A204.1 (cell line): ENCODE results near the gene FAM236A.
"Not testable (repeated sequence)": the region's sequence is repeated elsewhere in the genome, so short reads cannot be mapped to it uniquely, and the experiment has no call there.

ENCODE experiments used
- FAIRE-seq: peaks from 2 replicates; lab custom pipeline; 2012; peaks lifted over from hg19 to GRCh38; lab: Jason Lieb, UNC

FAM236A gene

DNA sequence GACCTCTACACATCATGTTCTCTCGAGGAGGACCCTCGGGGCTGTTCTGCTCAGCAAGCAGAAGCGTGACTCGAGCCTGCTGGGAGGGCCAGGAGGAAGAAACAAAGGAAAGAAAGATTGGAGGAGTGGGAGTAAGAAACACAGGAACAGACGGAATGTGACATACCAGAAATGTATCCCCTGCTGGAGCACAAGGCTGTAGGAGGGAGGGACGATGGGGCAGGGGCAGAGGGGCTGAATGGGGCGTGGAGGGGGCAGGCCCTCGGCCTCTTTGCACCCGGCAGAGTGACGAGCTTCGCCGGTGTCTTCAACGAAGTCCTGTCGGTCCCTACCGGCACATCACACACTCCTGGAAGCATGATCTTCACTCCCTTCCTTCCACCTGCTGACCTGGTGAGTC is at the start of gene FAM236A:
Gene FAM236A, plus strand, starts transcription at position 301 of the 400 bp plus-strand sequence. Its CDS starts 57 bp downstream, at position 358.
- not testable (repeated sequence) for FAIRE-seq

DNA sequence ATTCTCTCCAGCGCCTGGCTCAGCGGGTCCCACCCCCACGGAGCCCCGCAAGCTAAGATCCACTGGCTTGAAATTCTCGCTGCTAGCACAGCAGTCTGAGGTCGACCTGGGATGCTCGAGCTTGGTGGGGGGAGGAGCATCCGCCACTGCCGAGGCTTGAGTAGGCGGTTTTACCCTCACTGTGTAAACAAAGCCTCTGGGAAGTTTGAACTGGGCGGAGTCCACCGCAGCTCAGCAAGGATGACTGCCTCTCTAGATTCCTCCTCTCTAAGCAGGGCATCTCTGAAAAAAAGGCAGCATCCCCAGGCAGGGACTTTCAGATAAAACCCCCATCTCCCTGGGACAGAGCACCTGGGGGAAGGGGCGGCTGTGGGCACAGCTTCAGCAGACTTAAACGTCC is 48.3 kb upstream of the FAM236A start:
- not testable (repeated sequence) for FAIRE-seq

DNA sequence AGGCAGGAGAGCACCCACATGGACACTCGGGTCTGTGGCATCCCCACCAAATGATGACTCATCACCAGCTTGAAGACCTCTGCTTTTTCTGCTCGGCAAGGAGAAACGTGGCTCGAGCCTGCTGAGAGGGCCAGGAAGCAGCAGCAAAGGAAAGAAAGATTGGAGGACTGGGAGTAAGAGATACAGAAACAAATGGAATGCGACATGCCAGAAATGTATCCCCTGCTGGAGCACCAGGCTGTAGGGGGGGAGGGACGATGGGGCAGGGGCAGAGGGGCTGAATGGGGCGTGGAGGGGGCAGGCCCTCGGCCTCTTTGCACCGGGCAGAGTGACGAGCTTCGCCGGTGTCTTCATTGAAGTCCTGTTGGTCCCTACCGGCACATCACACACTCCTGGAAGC is 25.7 kb upstream of the FAM236A start, which contains the start of gene FAM236C:
Gene FAM236C, plus strand, starts transcription at position 301 of the 400 bp plus-strand sequence. CDS start 100 bp downstream, outside the sequence.
- not testable (repeated sequence) for FAIRE-seq

DNA sequence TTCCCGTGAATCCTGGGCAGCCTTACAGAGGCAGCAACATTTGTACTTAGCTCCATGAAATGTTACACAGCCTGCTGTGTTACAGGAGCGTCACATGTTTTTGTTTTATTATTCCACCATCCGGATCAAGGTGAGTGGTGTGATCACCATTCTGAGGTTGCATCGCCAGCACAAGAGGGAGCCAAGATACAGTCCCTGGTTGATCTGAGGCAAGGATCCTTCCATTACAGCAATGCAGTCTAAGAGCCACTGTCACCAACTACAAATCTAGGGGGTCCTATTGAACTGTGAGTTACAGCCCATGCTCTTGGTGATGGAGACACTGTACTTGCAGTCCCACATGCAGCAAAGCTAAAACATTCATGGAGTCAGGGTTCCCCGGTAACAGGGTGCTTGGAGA is 21.9 kb upstream of the FAM236A start:
- not testable (repeated sequence) for FAIRE-seq

DNA sequence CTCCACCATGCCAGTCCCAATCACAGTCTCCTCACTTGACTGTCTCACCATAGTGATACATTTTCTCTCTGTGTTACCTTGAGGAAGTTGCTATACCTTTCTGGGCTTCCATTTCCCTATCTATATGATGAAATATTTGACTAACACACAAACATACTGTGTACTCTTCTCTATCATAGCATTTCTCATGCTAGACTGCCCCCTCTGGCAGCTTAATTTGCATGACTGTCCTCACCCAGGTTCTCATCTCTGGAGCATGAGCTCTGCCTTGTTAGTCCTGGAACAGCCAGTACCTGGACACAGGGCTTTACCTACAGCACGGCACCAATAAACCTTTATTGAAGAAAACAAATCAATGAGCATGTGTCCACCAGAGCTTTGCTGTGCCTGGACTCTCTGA is 5.7 kb upstream of the FAM236A start:
- FAIRE-seq = not testable (repeated sequence)

DNA sequence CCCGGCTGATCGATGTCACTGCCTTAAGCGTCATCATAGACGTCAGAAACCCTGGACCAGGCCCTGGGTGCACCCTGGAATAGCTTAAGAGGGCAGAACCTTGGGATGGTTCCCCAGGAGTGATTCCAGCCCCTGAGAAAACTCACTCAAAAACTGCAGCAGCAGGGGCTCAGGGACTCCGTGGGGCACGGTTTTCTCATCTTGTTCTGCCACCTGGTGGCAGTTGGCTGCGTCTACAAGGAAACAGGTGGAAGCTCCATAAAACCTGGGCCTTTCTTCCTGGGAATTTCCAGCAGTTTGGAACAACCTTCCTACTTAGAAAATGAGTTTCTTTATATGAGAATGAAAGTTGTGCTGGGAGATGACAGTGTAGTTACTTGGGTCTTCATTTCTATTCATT is 1.6 kb upstream of the FAM236A start:
- peak; percentile 74 for FAIRE-seq

DNA sequence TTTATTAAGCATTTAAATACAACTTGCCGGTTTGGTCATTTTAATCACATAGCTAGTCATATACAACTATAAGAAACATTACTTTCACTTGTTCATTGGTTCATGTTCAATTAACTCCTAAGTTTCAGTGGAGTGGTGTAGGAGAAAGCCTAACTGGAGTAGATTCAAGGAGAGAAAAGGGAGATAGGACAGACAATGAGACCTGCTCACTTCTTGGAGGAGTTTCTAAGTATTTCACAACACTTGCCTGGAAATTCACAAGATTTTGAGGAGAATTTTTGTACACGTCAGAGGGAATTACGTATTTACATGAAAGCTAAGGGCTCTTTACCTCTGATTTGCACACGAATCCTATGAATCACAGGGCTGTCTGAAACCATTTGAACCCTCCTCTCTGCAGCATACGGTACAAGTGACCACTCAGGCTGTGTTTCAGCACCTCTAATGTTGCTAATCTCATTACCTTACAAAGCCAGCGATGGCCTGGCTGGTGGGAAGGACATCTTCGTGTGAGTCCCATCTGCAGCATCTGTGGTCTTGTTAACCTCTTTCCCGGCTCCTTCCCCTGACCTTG is 1.0 kb upstream of the FAM236A start:
- FAIRE-seq = not testable (repeated sequence)

DNA sequence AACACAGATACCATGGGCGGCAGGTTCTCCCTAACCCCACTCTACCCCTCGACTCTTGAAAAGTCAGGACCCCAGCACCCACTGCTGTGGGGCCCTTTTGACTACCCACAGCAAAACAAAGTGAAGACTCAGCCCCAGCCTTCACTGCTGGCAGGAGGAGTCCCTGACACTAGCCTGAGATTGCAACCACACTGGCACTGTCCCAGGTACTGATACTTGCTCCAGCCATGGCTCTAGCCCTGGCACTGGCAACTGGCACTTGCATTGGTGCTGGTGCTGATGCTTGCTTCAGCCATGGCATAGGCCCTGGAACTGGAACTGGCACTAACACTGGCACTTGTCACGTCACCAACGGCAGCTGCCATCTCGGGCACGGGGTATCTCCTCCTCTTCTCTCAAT is 4.3 kb downstream of the FAM236A start:
- not testable (repeated sequence) for FAIRE-seq

DNA sequence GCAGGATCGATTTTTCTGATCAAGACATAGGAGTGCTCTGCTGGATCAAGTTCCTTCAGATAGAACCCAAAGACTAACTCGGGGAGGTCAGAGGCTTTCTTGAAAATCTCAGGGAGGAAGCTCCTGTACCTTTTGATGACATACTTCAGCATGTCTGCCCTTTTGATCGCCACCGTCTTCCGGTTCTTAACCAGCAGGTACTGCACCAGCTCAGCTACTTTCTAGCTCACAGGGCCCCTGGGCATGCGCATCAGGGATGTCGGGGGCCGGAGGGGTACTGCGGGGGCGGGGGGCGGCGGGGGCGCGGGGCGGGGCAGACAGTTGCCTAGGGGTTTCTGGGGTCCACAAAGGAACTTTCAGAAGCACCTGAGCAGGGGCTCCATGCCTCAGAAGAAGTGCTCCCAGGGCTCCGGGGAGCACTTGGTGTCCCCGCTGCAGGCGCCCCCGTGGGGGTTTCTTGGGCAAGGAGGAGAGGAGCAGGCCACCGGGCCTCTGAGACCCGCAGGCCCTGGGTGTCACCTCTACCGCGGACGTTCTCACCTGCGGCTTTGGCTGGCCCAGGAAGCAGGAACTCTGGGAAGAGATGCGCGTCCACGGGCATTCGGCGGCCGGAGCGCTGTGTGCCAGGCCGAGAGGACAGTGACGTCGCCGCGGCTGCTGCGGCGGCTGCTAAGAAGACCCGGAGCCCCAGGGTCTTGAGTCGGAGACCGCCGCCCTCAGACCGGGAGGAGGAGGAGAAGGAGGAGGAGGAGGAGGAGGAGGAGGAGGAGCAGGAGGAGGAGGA is 5.2 kb downstream of the FAM236A start:
- not testable (repeated sequence) for FAIRE-seq

DNA sequence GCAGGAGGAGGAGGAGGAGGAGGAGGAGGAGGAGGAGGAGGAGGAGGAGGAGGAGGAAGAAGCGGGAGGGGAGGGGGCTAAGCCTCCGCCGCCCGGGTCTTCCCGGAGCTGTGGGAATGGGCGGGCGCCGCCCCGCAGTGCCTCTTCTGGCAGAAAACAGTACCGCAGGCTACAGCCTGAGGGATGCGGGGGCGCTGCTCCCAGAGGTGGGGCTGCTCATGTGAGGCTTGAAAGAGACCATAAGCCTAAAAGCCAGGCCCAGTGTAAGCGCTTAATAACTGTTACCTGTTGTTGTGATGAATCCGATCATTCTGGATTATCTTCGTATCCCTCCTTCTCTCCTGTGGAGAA is 5.8 kb downstream of the FAM236A start, which contains the start of gene DMRTC1:
Gene DMRTC1, minus strand, starts transcription at position 19 of the 351 bp plus-strand sequence. CDS start 68,143 bp downstream, outside the sequence.
- FAIRE-seq = not testable (repeated sequence)

DNA sequence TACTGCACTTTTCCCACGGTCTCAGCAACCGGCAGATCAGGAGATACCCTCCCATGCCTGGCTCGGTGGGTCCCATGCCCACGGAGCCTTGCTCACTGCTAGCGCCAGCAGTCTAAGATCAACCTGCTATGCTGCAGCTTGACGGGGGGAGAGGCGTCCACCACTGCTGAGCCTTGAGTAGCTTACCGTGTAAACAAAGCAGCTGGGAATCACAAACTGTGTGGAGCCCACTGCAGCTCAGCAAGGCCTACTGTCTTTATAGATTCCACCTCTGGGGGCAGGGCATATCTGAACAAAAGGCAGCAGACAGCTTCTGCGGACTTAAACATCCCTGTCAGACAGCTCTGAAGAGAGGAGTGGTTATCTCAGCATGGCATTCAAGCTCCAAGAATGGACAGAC is 22.0 kb downstream of the FAM236A start:
- not testable (repeated sequence) for FAIRE-seq

DNA sequence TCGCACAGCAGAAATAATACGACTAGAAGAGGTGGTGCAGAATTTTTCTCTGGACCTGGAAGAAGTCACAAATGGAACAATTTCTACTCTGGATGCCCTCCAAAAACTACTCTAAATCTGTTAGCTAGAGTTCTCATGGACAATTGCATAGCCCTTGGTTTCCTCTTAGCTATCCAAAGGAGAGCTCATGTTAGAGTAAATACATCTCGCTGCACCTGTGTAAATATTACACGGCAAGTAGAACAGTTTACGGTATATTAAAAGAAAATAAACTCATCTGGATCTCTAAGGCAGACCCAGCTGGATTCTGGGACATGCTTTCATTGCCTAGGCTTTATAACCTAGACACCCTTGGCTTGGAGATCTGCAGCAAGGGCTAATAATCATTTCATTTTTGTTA is 33.9 kb downstream of the FAM236A start:
- FAIRE-seq = not testable (repeated sequence)

DNA sequence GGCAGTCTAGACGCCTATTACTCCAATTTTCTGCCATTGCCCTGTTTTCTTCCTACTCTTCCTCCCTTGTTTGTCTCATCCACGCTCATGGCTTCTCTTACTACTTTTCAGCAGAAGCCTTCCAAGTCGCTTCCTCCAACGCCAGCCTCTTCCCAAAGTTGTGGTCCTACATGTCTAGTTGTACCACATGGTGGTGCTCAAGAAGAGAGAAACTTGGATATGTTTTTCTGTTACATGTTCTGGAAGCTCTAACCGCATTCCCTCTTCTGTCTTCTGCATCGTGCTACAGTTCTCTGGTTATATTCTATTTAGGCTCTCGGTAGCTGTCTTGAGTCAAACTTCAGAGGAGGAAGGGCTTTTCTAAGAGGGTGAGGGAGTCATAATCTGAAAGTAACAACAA is 36.9 kb downstream of the FAM236A start:
- FAIRE-seq = not testable (repeated sequence)

DNA sequence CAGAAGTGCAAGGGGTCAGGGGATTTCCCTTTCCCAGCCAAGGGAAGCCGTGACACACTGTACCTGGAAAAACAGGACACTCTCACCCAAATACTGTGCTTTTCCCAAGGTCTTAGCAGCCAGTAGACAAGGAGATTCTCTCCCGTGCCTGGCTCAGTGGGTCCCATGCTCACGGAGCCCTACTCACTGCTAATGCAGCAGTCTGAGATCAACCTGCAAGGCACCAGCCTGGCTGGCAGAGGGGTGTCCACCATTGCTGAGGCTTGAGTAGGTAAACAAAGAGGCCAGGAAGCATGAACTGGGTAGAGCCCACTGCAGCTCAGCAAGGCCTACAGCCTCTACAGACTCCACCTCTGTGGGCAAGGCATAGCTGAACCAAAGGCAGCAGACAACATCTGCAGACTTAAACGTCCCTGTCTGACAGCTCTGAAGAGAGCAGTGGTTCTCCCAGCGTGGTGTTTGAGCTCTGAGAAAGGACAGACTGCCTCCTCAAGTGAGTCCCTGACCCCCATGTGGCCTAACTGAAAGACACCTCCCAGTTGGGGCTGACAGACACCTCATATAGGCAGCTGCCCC is 43.0 kb downstream of the FAM236A start:
- not testable (repeated sequence) for FAIRE-seq
